Measurements from ENCODE around the gene CPSF4. TPM values are rescaled to one million over a fixed set of nuclear protein-coding genes. Genes with fewer than 3 reads are reported as not detected.

The CPSF4 gene
- total RNA-seq, 1 experiment from 2014 or later, result 48.7 TPM

DNA sequence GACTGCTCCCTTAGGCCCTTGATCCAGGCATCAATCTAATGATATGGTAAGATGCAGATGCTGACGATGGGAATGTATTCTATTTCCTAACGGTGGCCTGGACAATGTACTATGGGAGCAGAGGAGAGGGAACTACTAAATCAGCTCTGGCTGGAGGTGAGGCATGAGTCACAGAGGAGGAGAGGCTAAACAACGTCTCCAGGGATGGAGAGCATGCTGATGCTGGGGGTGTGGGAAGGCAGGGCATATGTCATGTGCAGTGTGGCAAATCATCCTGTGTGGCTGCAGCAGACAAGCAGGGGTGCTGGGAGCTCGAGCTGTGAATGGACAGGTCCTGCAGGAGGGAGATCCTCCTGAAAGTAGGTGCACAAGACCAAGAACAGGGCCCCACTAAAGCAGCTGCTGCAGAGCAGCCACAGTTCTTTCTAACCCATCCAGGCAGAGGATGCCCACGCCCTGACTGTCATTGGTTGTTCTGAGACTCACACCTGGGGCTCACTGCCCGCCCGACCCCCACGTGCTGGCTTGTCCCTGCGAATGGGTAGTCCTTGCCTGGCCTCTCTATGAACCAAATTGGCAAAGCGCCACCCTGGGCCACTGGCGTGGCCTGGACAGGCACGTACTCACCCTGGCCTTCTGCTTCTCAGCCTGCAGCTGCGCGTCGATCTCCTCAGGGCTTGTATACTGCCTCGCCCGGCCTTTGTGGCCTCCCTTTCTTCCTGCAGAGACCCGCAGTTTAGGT lies 34.3 kb upstream of the CPSF4 start:
- peaks cover 26% of the 10 kb centered on the region; the same call in 1 of the 2 replicates for H4K20me1 ChIP-seq (ENCODE audit: insufficient read depth, low read depth, low read length)
- H3K27me3 ChIP-seq (ENCODE audit: low read length), result no peaks in the 10 kb centered on the region
- no peak overlapping the region for H3K9ac ChIP-seq (ENCODE audit: low read length)
- peaks cover 62% of the 10 kb centered on the region for H3K79me2 ChIP-seq (ENCODE audit: low read length)
- peaks cover 8% of the 10 kb centered on the region for H3K36me3 ChIP-seq (ENCODE audit: insufficient read depth, low read length)
- H3K4me3 ChIP-seq (ENCODE audit: low read length), result no peak overlapping the region
- DNase-seq, result no peak
- no peak overlapping the region for H3K27ac ChIP-seq (ENCODE audit: low read length)
- no peak overlapping the region for H3K4me2 ChIP-seq (ENCODE audit: low read depth, low read length, poor library complexity, severe bottlenecking)
- H2AFZ ChIP-seq (ENCODE audit: low read length), result no peak overlapping the region
- H3K9me3 ChIP-seq (ENCODE audit: low read length), result no peaks in the 10 kb centered on the region
- no peaks in the 10 kb centered on the region for H3K9me2 ChIP-seq (replicated peaks; ENCODE audit: insufficient read depth, low read length)
- H3K4me1 ChIP-seq (ENCODE audit: low read length), result peaks cover 17% of the 10 kb centered on the region

- no peak overlapping the region for H2AFZ ChIP-seq (ENCODE audit: low read length)
- H3K36me3 ChIP-seq (ENCODE audit: insufficient read depth, low read length), result peaks cover 8% of the 10 kb centered on the region
- peaks cover 67% of the 10 kb centered on the region for H3K79me2 ChIP-seq (ENCODE audit: low read length)
- H3K4me3 ChIP-seq (ENCODE audit: low read length), result no peak overlapping the region
- no peaks in the 10 kb centered on the region for H3K27me3 ChIP-seq (ENCODE audit: low read length)
- H3K27ac ChIP-seq (ENCODE audit: low read length), result no peak overlapping the region
- no peak overlapping the region for H3K4me2 ChIP-seq (ENCODE audit: low read depth, low read length, poor library complexity, severe bottlenecking)
- peaks cover 32% of the 10 kb centered on the region for H4K20me1 ChIP-seq (ENCODE audit: insufficient read depth, low read depth, low read length)
- no peak for DNase-seq
- H3K9me2 ChIP-seq (replicated peaks; ENCODE audit: insufficient read depth, low read length), result no peaks in the 10 kb centered on the region
- no peaks in the 10 kb centered on the region for H3K9me3 ChIP-seq (ENCODE audit: low read length)
- H3K9ac ChIP-seq (ENCODE audit: low read length), result no peak overlapping the region
- H3K4me1 ChIP-seq (ENCODE audit: low read length), result peaks cover 21% of the 10 kb centered on the region
These were observed 33.8 kb upstream of the CPSF4 start for GRCh38 chr7:99404977-99405320.

- H3K4me1 ChIP-seq (ENCODE audit: low read length), result peaks cover 30% of the 10 kb centered on the region
- peak overlapping the region; percentile 86 for H3K27ac ChIP-seq (ENCODE audit: low read length)
- no peaks in the 10 kb centered on the region for H3K27me3 ChIP-seq (ENCODE audit: low read length)
These were observed 32.2 kb upstream of the CPSF4 start for GRCh38 chr7:99406557-99406956.

DNA sequence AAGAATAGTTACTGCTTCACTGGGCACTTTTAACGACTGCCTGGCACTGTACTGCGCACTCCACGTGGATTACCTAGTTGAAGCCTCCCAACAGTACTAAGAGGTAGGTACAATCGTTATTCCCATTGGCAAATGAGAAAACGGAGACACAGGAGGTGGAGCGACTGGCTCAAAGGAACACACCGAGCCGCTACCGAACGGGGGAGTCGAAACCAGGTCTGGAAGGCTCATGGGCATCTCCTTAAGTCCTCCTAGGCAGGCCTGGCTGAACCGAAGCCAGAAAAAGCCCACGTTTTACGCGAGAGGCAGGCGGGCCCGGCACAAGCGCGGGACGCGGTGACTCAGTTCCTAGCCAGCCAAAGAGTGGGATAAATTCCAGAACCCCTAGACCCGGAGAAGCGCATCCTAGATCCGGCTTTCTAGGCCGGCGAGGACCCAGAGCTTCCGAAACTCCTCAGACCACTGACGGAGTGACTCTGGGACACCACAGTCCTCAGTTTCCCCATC lies 30.8 kb upstream of the CPSF4 start:
- peaks cover 78% of the 10 kb centered on the region for H3K79me2 ChIP-seq (ENCODE audit: low read length)
- peak overlapping the region; percentile 98 for H3K4me2 ChIP-seq (ENCODE audit: low read depth, low read length, poor library complexity, severe bottlenecking)
- H3K4me3 ChIP-seq (ENCODE audit: low read length), result peak overlapping the region; percentile 97
- DNase-seq, result peak; percentile 62
- peak overlapping the region; percentile 86 for H3K27ac ChIP-seq (ENCODE audit: low read length)
- no peaks in the 10 kb centered on the region for H3K9me2 ChIP-seq (replicated peaks; ENCODE audit: insufficient read depth, low read length)
- peak overlapping the region; percentile 99 for H3K9ac ChIP-seq (ENCODE audit: low read length)
- peaks cover 17% of the 10 kb centered on the region for H3K36me3 ChIP-seq (ENCODE audit: insufficient read depth, low read length)
- peaks cover 30% of the 10 kb centered on the region for H3K4me1 ChIP-seq (ENCODE audit: low read length)
- no peaks in the 10 kb centered on the region for H3K27me3 ChIP-seq (ENCODE audit: low read length)
- H2AFZ ChIP-seq (ENCODE audit: low read length), result peak overlapping the region; percentile 96
- peaks cover 30% of the 10 kb centered on the region for H4K20me1 ChIP-seq (ENCODE audit: insufficient read depth, low read depth, low read length)
- H3K9me3 ChIP-seq (ENCODE audit: low read length), result no peaks in the 10 kb centered on the region

More at GRCh38 chr7:99406557-99406956, 32.2 kb upstream of the CPSF4 start:
- Histone ChIP-seq H3K9ac (ENCODE audit: low read length) (peak overlapping the region; percentile 99), H3K36me3 (ENCODE audit: insufficient read depth, low read length) (peaks cover 17% of the 10 kb centered on the region), H3K9me3 (ENCODE audit: low read length) (no peaks in the 10 kb centered on the region), H3K4me2 (ENCODE audit: low read depth, low read length, poor library complexity, severe bottlenecking) (peak overlapping the region; percentile 98), H2AFZ (ENCODE audit: low read length) (no peak overlapping the region), H3K4me3 (ENCODE audit: low read length) (peak overlapping the region; percentile 97), H3K79me2 (ENCODE audit: low read length) (peaks cover 80% of the 10 kb centered on the region), H4K20me1 (ENCODE audit: insufficient read depth, low read depth, low read length) (peaks cover 30% of the 10 kb centered on the region), H3K9me2 (replicated peaks; ENCODE audit: insufficient read depth, low read length) (no peaks in the 10 kb centered on the region)
- no peak for DNase-seq

GRCh38 chr7:99408379-99409191 lies 30.2 kb upstream of the CPSF4 start, which contains the start of the genes BUD31 and PDAP1:
Gene BUD31 (plus strand): TSS chr7:99408969. CDS start chr7:99411093, 2,124 bp downstream.
Gene PDAP1 (minus strand): TSS chr7:99408597. CDS start chr7:99408548, 49 bp downstream.
- Histone ChIP-seq H4K20me1 (ENCODE audit: insufficient read depth, low read depth, low read length) (peaks cover 30% of the 10 kb centered on the region), H2AFZ (ENCODE audit: low read length) (peak within 1 kb of the TSS; percentile 96)

GRCh38 chr7:99409192-99409572 lies 29.6 kb upstream of the CPSF4 start:
- Histone ChIP-seq H3K9me3 (ENCODE audit: low read length) (no peaks in the 10 kb centered on the region), H3K9me2 (replicated peaks; ENCODE audit: insufficient read depth, low read length) (no peaks in the 10 kb centered on the region), H3K4me1 (ENCODE audit: low read length) (peaks cover 30% of the 10 kb centered on the region), H3K36me3 (ENCODE audit: insufficient read depth, low read length) (peaks cover 17% of the 10 kb centered on the region), H3K27me3 (ENCODE audit: low read length) (no peaks in the 10 kb centered on the region), H3K4me2 (ENCODE audit: low read depth, low read length, poor library complexity, severe bottlenecking) (peak overlapping the region; percentile 98), H3K4me3 (ENCODE audit: low read length) (peak overlapping the region; percentile 97), H2AFZ (ENCODE audit: low read length) (peak overlapping the region; percentile 96; the same call in 1 of the 2 replicates), H3K9ac (ENCODE audit: low read length) (peak overlapping the region; percentile 99), H3K79me2 (ENCODE audit: low read length) (peaks cover 69% of the 10 kb centered on the region), H4K20me1 (ENCODE audit: insufficient read depth, low read depth, low read length) (peaks cover 30% of the 10 kb centered on the region), H3K27ac (ENCODE audit: low read length) (peak overlapping the region; percentile 86)
- peak; percentile 66 for DNase-seq

More at GRCh38 chr7:99408379-99409191, 30.2 kb upstream of the CPSF4 start, which contains the start of the genes BUD31 and PDAP1:
- Histone ChIP-seq H3K4me3 (ENCODE audit: low read length) (peak within 1 kb of the TSS; percentile 97), H3K9ac (ENCODE audit: low read length) (peak within 1 kb of the TSS; percentile 99), H3K9me3 (ENCODE audit: low read length) (no peaks in the 10 kb centered on the region), H3K4me2 (ENCODE audit: low read depth, low read length, poor library complexity, severe bottlenecking) (peak within 1 kb of the TSS; percentile 98), H3K9me2 (replicated peaks; ENCODE audit: insufficient read depth, low read length) (no peaks in the 10 kb centered on the region), H3K79me2 (ENCODE audit: low read length) (peaks cover 73% of the 10 kb centered on the region), H3K4me1 (ENCODE audit: low read length) (peaks cover 30% of the 10 kb centered on the region), H3K27me3 (ENCODE audit: low read length) (no peaks in the 10 kb centered on the region), H3K27ac (ENCODE audit: low read length) (peak within 1 kb of the TSS; percentile 86), H3K36me3 (ENCODE audit: insufficient read depth, low read length) (peaks cover 17% of the 10 kb centered on the region)
- peak; percentile 97 for DNase-seq

GRCh38 chr7:99409806-99410205 lies 28.9 kb upstream of the CPSF4 start:
- H4K20me1 ChIP-seq (ENCODE audit: insufficient read depth, low read depth, low read length), result peaks cover 30% of the 10 kb centered on the region

DNA sequence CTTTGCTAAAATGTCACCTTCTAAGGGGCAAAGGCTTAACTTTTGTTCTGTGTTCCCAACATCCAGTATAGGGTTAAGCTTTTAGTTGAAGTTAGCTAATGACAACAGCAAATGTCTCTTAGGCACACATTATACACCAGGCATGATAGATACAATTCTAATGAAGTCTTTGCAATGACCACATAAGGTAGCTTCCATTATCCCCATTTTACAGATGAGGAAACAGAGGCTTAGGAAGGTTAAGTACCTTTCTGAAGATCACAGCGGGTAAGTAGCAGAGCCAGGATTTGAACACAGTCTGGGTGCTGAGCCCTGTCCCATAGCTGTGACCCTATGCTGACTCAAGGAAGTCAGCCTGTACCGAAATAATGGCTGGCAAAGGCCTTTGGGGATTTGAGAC lies 28.1 kb upstream of the CPSF4 start:
- H3K4me3 ChIP-seq (ENCODE audit: low read length), result peak overlapping the region; percentile 97
- no peak for DNase-seq
- peaks cover 55% of the 10 kb centered on the region for H3K79me2 ChIP-seq (ENCODE audit: low read length)
- no peak overlapping the region for H3K27ac ChIP-seq (ENCODE audit: low read length)
- no peaks in the 10 kb centered on the region for H3K27me3 ChIP-seq (ENCODE audit: low read length)
- H3K4me2 ChIP-seq (ENCODE audit: low read depth, low read length, poor library complexity, severe bottlenecking), result peak overlapping the region; percentile 98
- H3K9me2 ChIP-seq (replicated peaks; ENCODE audit: insufficient read depth, low read length), result no peaks in the 10 kb centered on the region
- peak overlapping the region; percentile 99 for H3K9ac ChIP-seq (ENCODE audit: low read length)
- peaks cover 28% of the 10 kb centered on the region for H3K4me1 ChIP-seq (ENCODE audit: low read length)
- H3K36me3 ChIP-seq (ENCODE audit: insufficient read depth, low read length), result peaks cover 19% of the 10 kb centered on the region
- H4K20me1 ChIP-seq (ENCODE audit: insufficient read depth, low read depth, low read length), result peaks cover 28% of the 10 kb centered on the region
- H2AFZ ChIP-seq (ENCODE audit: low read length), result no peak overlapping the region
- H3K9me3 ChIP-seq (ENCODE audit: low read length), result no peaks in the 10 kb centered on the region

More at GRCh38 chr7:99409806-99410205, 28.9 kb upstream of the CPSF4 start:
- no peak for DNase-seq
- Histone ChIP-seq H3K4me3 (ENCODE audit: low read length) (peak overlapping the region; percentile 97), H3K4me2 (ENCODE audit: low read depth, low read length, poor library complexity, severe bottlenecking) (peak overlapping the region; percentile 98), H3K9me2 (replicated peaks; ENCODE audit: insufficient read depth, low read length) (no peaks in the 10 kb centered on the region), H2AFZ (ENCODE audit: low read length) (no peak overlapping the region), H3K27ac (ENCODE audit: low read length) (no peak overlapping the region; the same call in 1 of the 2 replicates), H3K27me3 (ENCODE audit: low read length) (no peaks in the 10 kb centered on the region), H3K36me3 (ENCODE audit: insufficient read depth, low read length) (peaks cover 18% of the 10 kb centered on the region), H3K4me1 (ENCODE audit: low read length) (peaks cover 30% of the 10 kb centered on the region), H3K9me3 (ENCODE audit: low read length) (no peaks in the 10 kb centered on the region), H3K79me2 (ENCODE audit: low read length) (peaks cover 63% of the 10 kb centered on the region), H3K9ac (ENCODE audit: low read length) (peak overlapping the region; percentile 99)
